GM12875 (cell line): ENCODE measurements around the gene SLC25A38.

ENCODE experiments used
- H3K4me3 ChIP-seq: one replicate; pipeline ENCODE4 v1.5.1; 2011; ENCODE audit warnings: low read depth, low read length, control low read depth
- CTCF ChIP-seq: IDR thresholded peaks from 2 replicates; pipeline ENCODE4 v1.5.1; 2011; ENCODE audit warnings: low read depth, mild to moderate bottlenecking, control low read depth, inconsistent platforms, low read length, moderate library complexity, borderline replicate concordance; ENCODE audit not compliant: insufficient read depth

Gene SLC25A38

GRCh38 chr3:39428745-39429201 is 45.6 kb downstream of the SLC25A38 start:
- no peak for TF ChIP-seq CTCF
- H3K4me3 ChIP-seq: no peak overlapping the region

GRCh38 chr3:39429466-39429865 is 46.3 kb downstream of the SLC25A38 start:
- H3K4me3 ChIP-seq: no peak overlapping the region
- no peak for TF ChIP-seq CTCF

GRCh38 chr3:39432342-39432741 is 49.2 kb downstream of the SLC25A38 start:
- no peak overlapping the region for H3K4me3 ChIP-seq
- TF ChIP-seq CTCF: no peak

GRCh38 chr3:39433642-39434041 is 50.5 kb downstream of the SLC25A38 start:
- no peak overlapping the region for H3K4me3 ChIP-seq
- TF ChIP-seq CTCF: no peak

- H3K4me3 ChIP-seq: no peak overlapping the region
- TF ChIP-seq CTCF: no peak
Measured at GRCh38 chr3:39434574-39434973, 51.4 kb downstream of the SLC25A38 start.

GRCh38 chr3:39435006-39435748 is 52.0 kb downstream of the SLC25A38 start:
- no peak overlapping the region for H3K4me3 ChIP-seq
- TF ChIP-seq CTCF: no peak

- H3K4me3 ChIP-seq: no peak overlapping the region
- TF ChIP-seq CTCF: no peak
Measured at GRCh38 chr3:39438880-39439279, 55.7 kb downstream of the SLC25A38 start.
